Prostate gland (tissue), 2 donors: ENCODE measurements around the gene PDE7B. TPM values are rescaled to one million over a fixed set of nuclear protein-coding genes. Genes with fewer than 3 reads are reported as not detected.
A peak's percentile ranks its signal among the peaks of the same experiment; 100 is the strongest.
"Not testable (repeated sequence)": the region's sequence is repeated elsewhere in the genome, so short reads cannot be mapped to it uniquely, and the experiment has no call there.

Experiments
- DNase-seq: peaks from one replicate; pipeline ENCODE4 v3.0.0-alpha.2; 2019; ENCODE audit warnings: low spot score
- H3K27ac ChIP-seq, 2 donors: fragments of 200-600 bp; sonication (generic); 2 replicates each; pipeline ENCODE4 v1.5.1; 2017 to 2019
- H3K27me3 ChIP-seq: fragments of 200-600 bp; sonication (generic); replicated peaks from 2 replicates; pipeline ENCODE4 v1.5.1; 2019; ENCODE audit not compliant: insufficient read depth
- H3K36me3 ChIP-seq, 2 donors: fragments of 200-600 bp; sonication (generic); 1 replicate in 1 of 2; 2 replicates in 1 of 2; pipeline versions ENCODE4 v1.5.1 to v1.8.1; 2017 to 2019
- H3K4me1 ChIP-seq: fragments of 200-600 bp; sonication (generic); replicated peaks from 2 replicates; pipeline ENCODE4 v1.5.1; 2019
- H3K4me3 ChIP-seq, 2 donors: fragments of 200-600 bp; sonication (generic); 2 replicates each; pipeline ENCODE4 v1.5.1; 2017 to 2019
- H3K9me3 ChIP-seq: fragments of 200-600 bp; sonication (generic); 2 replicates; pipeline ENCODE4 v1.5.1; 2017
- CTCF ChIP-seq, 4 experiments: fragments of 200-600 bp in 2 of 4; fragments of 450-650 bp in 2 of 4; sonication (generic) in 2 of 4; IDR thresholded peaks; 1 replicate in 3 of 4; 2 replicates in 1 of 4; pipeline ENCODE4 v1.5.1; 2016 to 2019; ENCODE audit warnings: antibody characterized with exemption in 4 of 4, mild to moderate bottlenecking in 2 of 4, moderate library complexity in 2 of 4
- POLR2A ChIP-seq: fragments of 450-650 bp; IDR thresholded peaks from one replicate; pipeline ENCODE4 v1.6.1; 2016; ENCODE audit warnings: antibody characterized with exemption, mild to moderate bottlenecking
- POLR2AphosphoS5 ChIP-seq: sonication (generic); formaldehyde crosslinking; IDR thresholded peaks from one replicate; pipeline ENCODE4 v1.6.1; 2017; ENCODE audit warnings: antibody characterized with exemption
- WGBS: methylation state at CpG from one replicate; pipeline ENCODE4 v1.1.5; 2018; 5-methylcytosine and 5-hydroxymethylcytosine counted together
- intact Hi-C: fragments of 100-400 bp; cut with DNase I; formaldehyde crosslinking; loops from one replicate; pipeline ENCODE4 v1.14.2; 2022
- total RNA-seq, 2 donors: library from RNA; depleted of rRNA; stranded (reverse); fragments of >200 nt; gene quantifications; one replicate each; pipeline ENCODE4 v1.1.0, GENCODE V29; 2016

The PDE7B gene
- total RNA-seq, 2 donors from 2014 or later, result 4.7 to 6.3 TPM

DNA sequence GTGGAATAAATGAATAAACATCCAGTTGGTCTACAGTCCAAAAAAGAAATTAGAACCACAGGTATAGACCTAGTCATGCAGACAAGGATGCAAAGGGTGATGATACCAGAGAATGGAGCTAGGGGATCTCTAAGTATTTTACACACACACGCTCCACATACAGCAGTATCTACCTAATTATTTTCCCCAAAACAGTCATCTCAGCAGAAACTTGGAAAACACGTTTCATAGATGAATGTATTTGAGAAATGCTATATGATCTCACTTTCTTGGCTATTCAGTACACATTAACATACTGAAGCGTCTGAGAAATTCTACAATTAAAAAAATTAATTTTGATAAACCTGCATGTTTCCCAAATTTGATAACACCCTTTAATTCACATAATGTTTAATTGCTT is 243.3 kb downstream of the PDE7B start:
- H3K4me1 ChIP-seq, result no peaks in the 10 kb centered on the region
- H3K36me3 ChIP-seq, result no peaks in the 10 kb centered on the region
- intact Hi-C loops, result no loop called here
- WGBS, result 97% methylated on average over 3 of the region's 3 CpGs
- H3K9me3 ChIP-seq, result no peaks in the 10 kb centered on the region
- no peak for TF ChIP-seq CTCF (IDR thresholded peaks at IDR 0.05)
- TF ChIP-seq POLR2A, result no peak
- TF ChIP-seq POLR2AphosphoS5, result no peak
- H3K4me3 ChIP-seq, result no peak overlapping the region
- no peaks in the 10 kb centered on the region for H3K27me3 ChIP-seq
- no peak overlapping the region for H3K27ac ChIP-seq
- no peak for DNase-seq

DNA sequence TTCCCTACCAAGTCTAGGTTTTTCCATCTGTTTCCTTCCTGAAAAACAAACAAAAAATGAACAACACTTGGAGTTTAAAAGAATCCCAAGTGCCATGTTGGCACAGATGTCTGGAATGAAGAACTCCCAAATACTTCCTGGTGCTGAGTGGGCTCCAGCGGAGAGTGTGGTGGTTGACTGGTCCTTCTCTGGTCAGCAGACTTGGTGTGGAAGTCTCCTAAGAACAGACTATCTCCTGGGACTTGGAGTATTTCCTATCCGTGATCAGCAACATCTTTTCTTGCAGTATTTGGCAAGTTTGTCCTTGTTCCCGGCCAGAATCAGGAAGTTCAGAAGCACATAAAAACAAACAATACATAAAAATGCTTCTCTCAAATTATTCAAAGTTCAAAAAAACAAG is 244.5 kb downstream of the PDE7B start:
- no peak overlapping the region for H3K4me3 ChIP-seq
- H3K36me3 ChIP-seq, result no peaks in the 10 kb centered on the region
- no peaks in the 10 kb centered on the region for H3K27me3 ChIP-seq
- no peak overlapping the region for H3K27ac ChIP-seq
- no peaks in the 10 kb centered on the region for H3K9me3 ChIP-seq
- H3K4me1 ChIP-seq, result no peaks in the 10 kb centered on the region
- 14% methylated on average over 3 of the region's 3 CpGs for WGBS
- no peak for DNase-seq
- TF ChIP-seq POLR2A, result no peak
- no peak for TF ChIP-seq POLR2AphosphoS5
- no peak for TF ChIP-seq CTCF (IDR thresholded peaks at IDR 0.05)
- intact Hi-C loops, result no loop called here

DNA sequence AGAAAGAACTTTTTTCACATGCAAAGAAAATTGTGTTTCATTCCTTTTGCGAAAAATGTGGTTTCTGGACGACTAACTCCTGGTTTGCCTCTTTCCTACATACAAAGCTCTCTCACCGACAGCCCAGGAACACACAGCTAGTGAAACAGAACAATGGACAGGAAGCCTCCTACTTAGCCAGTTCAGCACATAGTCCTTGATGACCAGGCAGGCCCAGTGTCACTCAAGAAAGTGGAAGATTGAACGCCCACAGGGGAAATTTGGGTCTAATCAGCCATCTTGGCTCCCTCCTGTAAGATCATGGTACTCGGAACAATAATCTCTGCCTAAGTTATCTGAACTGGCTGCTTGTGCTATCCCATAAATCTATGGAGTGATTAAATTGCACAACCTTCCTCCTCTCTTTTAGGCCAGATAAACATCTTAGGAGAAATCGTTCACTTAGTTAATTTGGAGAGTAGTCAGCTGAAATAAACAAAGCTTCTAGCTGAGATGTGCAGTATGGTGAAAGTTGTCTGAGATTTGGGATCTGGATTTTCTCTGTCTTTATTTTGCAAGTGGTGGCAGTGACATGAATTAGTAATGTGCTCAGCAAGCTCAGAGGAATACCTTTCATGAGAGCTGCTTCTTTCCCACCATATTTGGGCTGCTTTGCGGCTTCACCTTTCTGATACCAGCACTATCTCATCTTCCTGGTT is 251.6 kb downstream of the PDE7B start:
- Histone ChIP-seq H3K9me3 (no peaks in the 10 kb centered on the region), H3K4me1 (no peaks in the 10 kb centered on the region), H3K4me3 (no peak overlapping the region), H3K27ac (peak overlapping the region; percentile 39 to 44), H3K36me3 (no peaks in the 10 kb centered on the region), H3K27me3 (no peaks in the 10 kb centered on the region)
- 35% methylated on average over 7 of the region's 7 CpGs for WGBS
- TF ChIP-seq CTCF (IDR thresholded peaks at IDR 0.05) (no peak), POLR2A (no peak), POLR2AphosphoS5 (no peak)
- DNase-seq, result no peak
- intact Hi-C loops, result loop anchor here (5.0 kb wide), 1 partner anchor 66 kb away; no protein-coding TSS in a partner anchor

DNA sequence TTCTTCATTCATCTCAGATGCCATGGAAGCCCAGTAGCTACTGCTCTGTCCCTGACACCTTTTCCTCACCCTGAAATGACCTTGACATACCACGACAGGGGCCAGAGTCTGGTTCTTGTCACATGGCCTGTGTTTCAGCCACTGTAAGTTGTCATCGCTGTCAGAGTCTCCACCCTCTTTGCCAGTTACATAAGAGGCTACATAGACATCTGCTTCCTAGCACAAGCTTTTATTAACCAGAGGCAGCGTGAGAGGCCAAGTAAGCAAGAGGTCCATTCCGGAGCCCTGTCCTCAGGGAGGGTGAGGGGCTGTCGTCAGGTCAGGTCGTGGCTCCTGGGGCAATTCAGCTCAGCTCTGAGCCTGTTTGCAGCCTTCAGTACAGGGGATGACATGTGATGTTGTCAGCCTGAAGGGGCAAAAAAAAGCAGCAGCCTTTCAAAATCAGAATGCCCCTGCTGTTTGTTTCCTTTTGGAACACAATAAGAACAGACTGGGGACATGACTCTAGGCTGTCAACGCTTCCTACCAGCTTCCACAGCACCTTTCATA is 252.3 kb downstream of the PDE7B start:
- 58% methylated on average over 7 of the region's 7 CpGs for WGBS
- Histone ChIP-seq H3K36me3 (no peaks in the 10 kb centered on the region), H3K4me1 (no peaks in the 10 kb centered on the region), H3K9me3 (no peaks in the 10 kb centered on the region), H3K27ac (peak overlapping the region; percentile 39 to 44), H3K27me3 (no peaks in the 10 kb centered on the region), H3K4me3 (no peak overlapping the region)
- intact Hi-C loops, result loop anchor here (5.0 kb wide), 1 partner anchor 67 kb away; no protein-coding TSS in a partner anchor
- no peak for DNase-seq
- TF ChIP-seq POLR2A (no peak), POLR2AphosphoS5 (peak; percentile 6)

DNA sequence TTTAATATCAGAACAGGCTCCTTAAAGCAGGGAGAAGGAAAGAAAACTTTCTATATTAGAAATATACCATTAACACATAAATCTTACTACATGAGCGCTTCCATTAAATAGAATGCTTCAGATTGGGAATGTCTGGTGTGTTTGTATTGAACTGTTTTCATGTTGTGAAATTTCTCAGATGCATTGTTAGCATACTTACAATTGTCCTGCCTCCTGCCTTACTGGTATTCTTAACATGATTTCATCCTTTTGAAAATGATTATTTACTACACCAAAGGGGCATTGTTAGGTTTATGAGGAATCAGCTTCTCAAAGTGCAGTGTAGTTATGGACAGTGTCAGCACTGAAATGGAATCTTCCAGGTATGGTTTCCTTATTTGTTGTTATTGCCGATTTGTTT is 253.1 kb downstream of the PDE7B start:
- intact Hi-C loops, result loop anchor here (5.0 kb wide), 1 partner anchor 67 kb away; no protein-coding TSS in a partner anchor
- H3K9me3 ChIP-seq, result no peaks in the 10 kb centered on the region
- peak overlapping the region; percentile 39 to 44 for H3K27ac ChIP-seq
- no peak for DNase-seq
- TF ChIP-seq POLR2A (no peak), POLR2AphosphoS5 (no peak), CTCF (IDR thresholded peaks at IDR 0.05) (no peak)
- H3K36me3 ChIP-seq, result no peaks in the 10 kb centered on the region
- WGBS, result 86% methylated on average over 2 of the region's 2 CpGs
- H3K4me1 ChIP-seq, result no peaks in the 10 kb centered on the region
- no peaks in the 10 kb centered on the region for H3K27me3 ChIP-seq
- no peak overlapping the region for H3K4me3 ChIP-seq

DNA sequence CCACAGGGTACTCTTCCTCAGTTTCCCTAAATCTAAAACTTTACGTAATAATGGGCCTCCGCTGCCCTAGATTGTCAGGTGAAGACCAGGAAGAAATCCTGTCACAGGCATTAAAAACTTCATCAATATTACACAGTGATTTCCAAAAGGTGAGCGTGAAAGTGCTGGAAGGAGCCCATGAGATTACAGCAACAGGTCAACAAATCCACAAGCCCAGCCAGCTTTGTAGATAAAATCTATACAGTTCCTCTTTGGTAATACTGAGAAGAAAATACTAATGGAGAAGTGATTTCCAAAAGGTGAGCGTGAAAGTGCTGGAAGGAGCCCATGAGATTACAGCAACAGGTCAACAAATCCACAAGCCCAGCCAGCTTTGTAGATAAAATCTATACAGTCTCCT is 254.3 kb downstream of the PDE7B start:
- H3K4me1 ChIP-seq, DNase-seq, intact Hi-C loops, H3K27ac ChIP-seq, H3K9me3 ChIP-seq, H3K36me3 ChIP-seq, H3K27me3 ChIP-seq, H3K4me3 ChIP-seq: not testable (repeated sequence)
- WGBS, result 74% methylated on average over 4 of the region's 4 CpGs
